GM11168 (cell line): ENCODE measurements around the gene IRF5.

Experiments
- in situ Hi-C: fragments of 300-500 bp; cut with MboI; formaldehyde crosslinking; loops from one replicate; pipeline ENCODE4 v1.12.0; 2022; ENCODE audit warnings: low sequenced_read_pairs; ENCODE audit not compliant: unreplicated experiment

Gene IRF5

DNA sequence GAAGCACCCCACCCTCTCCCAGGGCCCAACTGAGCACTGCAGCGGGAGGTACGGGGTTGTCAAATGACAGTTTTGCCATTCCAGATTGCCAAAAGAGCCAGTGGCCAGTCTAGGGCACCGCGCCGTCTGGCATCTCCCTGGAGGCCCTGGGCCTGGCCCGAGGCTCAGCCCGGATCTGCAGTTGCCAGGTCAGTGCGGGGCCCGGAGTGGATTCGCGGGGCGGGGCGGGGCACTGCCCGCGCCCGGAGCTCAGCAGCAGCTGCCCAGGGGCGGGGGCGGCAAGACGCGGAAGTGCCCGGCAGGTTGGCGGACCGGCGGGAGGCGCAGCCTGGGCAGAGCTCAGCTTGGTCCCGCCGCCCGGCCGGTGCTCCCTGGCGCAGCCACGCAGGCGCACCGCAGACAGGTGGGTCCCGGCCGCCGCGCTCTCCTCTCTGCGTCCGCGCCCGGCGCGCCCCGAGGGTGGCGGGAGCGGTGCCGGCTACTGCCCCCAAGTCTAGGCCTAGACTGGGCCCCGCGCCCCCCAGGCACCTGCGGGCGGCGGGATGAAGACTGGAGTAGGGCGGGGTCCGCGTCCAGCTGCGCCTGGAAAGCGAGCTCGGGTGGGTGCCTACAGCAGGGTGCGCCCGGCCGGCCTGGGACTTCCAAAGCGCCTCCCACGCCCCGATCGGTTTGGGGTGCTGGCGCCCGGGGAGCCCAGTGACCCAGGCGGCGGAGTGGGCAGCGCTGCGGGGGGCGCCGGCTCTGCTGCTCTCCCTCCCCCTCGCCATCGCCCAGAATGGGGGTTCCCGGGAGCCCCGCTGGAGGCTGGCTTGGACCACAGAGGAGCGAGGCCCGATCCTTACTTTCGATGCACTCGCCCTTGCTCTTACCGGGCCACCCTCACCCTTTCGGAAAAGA is at the start of gene IRF5:
IRF5 (plus strand) TSS at position 281 of the 897 bp plus-strand sequence. CDS start 4,155 bp downstream, outside the sequence.
- in situ Hi-C loops, result no loop called here

DNA sequence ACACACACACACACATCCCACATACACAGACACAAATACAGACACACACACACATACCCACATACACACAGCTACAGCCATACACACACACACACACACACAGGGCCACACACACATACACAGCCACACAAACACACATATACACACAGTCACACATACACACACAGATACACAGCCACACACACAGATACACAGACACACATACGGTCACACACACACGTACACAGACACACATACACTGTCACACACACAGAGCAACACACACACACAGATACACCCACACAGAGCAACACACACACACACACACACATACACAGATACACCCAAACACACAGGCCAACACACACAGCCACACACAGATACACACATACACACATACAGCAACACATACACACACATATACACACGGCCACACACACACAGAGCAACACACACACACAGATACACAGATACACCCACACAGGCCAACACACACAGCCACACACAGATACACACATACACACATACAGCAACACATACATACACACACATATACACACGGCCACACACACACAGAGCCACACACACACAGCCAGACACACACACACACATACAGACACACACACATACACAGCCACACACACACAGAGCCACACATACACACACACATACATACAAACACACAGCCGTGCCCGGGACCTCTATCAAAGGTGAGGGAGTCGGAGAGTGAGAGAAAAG is 49.5 kb upstream of the IRF5 start:
- in situ Hi-C loops, result no loop called here

GRCh38 chr7:128888756-128889095 is 49.0 kb upstream of the IRF5 start:
- in situ Hi-C loops, result no loop called here

DNA sequence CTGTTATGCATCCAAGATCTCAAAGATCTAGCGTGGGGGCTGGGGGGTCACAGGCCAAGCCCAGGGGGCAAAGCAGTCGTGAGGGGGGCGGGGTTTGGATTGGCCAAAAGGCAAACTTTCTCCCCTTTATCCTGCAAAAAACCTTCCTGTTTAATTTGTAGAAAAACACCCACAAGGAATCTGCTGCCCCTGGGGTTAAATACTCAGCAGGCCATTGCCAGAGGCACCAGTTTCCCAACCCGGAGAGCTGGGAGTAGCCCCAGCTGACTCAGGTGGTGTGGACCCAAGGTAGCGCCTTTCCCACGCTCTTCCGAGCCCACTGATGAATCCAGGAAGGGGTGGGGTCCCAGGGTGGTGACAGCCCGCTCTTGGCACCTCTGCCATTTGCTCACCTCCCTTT is 48.6 kb upstream of the IRF5 start:
- in situ Hi-C loops, result no loop called here

- in situ Hi-C loops, result no loop called here
These were observed 47.2 kb upstream of the IRF5 start for GRCh38 chr7:128890306-128891109.

GRCh38 chr7:128891110-128891941 is 46.4 kb upstream of the IRF5 start:
- in situ Hi-C loops, result no loop called here

GRCh38 chr7:128891942-128892269 is 45.8 kb upstream of the IRF5 start:
- in situ Hi-C loops, result no loop called here

- in situ Hi-C loops, result no loop called here
These were observed 45.0 kb upstream of the IRF5 start for GRCh38 chr7:128892521-128893250.

- in situ Hi-C loops, result no loop called here
These were observed 44.3 kb upstream of the IRF5 start for GRCh38 chr7:128893251-128894100.

- in situ Hi-C loops, result no loop called here
These were observed 43.7 kb upstream of the IRF5 start for GRCh38 chr7:128894101-128894440.

GRCh38 chr7:128895320-128895719 is 42.4 kb upstream of the IRF5 start:
- in situ Hi-C loops, result no loop called here

DNA sequence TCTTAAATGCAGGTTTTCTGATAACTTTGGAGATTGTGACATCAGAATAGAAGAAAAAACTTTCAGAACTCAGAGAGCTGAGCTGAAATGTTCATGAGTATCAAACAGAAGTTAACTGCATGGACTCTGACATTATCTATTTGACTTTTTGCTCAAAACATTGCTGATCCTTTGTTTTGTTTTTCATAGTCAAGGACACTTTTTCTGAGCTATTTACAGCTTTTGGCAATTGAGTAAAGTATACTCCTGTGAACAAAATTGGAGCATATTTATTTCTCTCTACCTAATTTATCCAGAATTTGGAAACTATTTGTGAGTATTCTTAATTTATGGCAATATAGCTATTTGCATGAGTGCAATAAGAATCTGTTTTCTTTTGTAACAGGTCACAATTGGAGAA is 38.3 kb upstream of the IRF5 start:
- in situ Hi-C loops, result no loop called here

- in situ Hi-C loops, result loop anchor here (10.0 kb wide), 1 partner anchor 315 kb away; no protein-coding TSS in a partner anchor
These were observed 37.5 kb upstream of the IRF5 start for GRCh38 chr7:128900237-128900636.

- in situ Hi-C loops, result loop anchor here (10.0 kb wide), 1 partner anchor 312 kb away; no protein-coding TSS in a partner anchor
These were observed 34.8 kb upstream of the IRF5 start for GRCh38 chr7:128902761-128903585.

DNA sequence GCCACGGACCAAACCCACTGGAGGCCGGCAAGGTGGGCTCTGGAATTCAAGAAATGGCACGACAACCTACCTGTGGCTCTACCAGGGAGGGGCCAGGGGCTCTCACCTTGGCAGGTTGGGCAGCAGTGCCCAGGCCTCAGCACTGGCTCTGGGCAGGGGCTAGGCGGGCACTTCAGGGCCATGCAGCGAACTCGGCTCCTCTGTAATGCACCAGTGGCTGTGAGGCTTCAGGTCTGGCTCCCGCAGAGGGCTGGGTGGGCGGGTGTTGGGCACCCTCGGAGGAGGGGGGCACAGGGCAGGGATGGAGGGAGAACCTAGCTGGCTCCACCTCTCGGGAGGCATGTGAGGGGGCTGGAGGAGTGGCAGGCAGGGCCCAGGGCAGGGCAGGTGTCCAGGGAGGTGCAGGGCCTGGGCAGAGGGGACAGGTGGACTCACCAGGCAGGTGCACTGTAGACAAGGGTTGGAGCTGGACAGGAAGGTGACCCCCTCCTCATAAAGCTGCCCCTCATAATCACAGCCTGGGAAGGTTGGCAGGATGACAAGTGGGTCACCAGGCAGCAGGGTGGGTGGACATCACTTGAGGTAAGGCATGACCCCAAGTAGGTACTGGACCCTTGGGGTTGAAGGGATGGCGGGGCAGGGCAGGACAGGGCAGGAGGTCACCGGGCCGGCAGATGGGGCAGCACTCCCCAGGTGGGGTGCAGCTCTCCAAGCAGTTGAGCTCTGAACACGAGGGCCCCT is 33.9 kb upstream of the IRF5 start:
- in situ Hi-C loops, result loop anchor here (10.0 kb wide), 1 partner anchor 311 kb away; no protein-coding TSS in a partner anchor

DNA sequence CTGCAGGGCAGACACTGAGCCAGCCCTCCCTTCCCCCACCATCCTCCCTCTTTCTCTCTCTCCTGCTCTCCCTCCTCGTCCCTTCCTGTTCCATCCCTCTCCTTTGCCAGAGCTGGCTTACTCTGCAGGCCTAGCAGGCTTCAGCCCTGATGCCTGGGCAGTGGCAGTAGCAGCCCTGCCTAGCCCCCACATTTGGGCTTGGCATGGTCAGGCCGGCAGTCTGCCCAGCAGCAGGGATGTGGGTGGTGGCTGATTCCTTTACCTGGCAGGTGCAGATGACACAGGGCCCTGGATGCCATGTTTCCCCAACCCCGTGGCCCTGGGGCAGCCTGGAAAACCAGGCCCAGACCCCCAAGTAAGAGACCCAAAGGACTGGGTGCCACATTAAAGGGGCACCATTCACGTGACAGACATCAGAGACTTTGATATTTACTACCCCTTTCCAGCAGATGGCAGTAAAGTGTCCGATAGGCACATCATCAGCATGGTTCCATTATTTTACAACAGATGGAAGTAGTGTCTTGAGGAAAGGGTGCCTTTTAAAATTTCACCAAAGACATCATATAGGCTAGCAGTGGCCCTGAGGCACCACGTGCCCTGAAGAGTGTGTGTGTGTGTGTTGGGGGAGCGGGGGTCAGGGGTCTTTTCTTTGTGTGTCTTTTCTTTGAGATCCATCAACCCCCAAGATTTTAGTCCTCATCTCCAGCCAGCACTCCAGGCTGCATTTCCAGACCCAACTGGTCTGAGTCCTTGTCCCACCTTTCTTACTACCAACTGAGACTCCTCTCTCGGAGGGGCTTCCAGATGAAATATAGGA is 33.1 kb upstream of the IRF5 start:
- in situ Hi-C loops, result loop anchor here (5.0 to 10.0 kb wide), 2 partner anchors 183 to 310 kb away; no protein-coding TSS in a partner anchor
